ENCODE results near the gene CFAP161.
"Not testable (repeated sequence)": the region's sequence is repeated elsewhere in the genome, so short reads cannot be mapped to it uniquely, and the experiment has no call there.

Gene CFAP161

GRCh38 chr15:81107889-81108288 is 26.2 kb upstream of the CFAP161 start:
- no peak for DNase-seq (ENCODE audit: low read depth)

GRCh38 chr15:81108427-81108826 is 25.6 kb upstream of the CFAP161 start:
- DNase-seq (ENCODE audit: low read depth) = no peak

GRCh38 chr15:81111018-81111417 is 23.1 kb upstream of the CFAP161 start:
- no peak for DNase-seq (ENCODE audit: low read depth)

- no peak for DNase-seq (ENCODE audit: low read depth)
Measured at GRCh38 chr15:81111510-81112470, 22.3 kb upstream of the CFAP161 start.

- no peak for DNase-seq (ENCODE audit: low read depth)
Measured at GRCh38 chr15:81113204-81113657, 20.8 kb upstream of the CFAP161 start.

GRCh38 chr15:81113861-81114291 is 20.2 kb upstream of the CFAP161 start:
- no peak for DNase-seq (ENCODE audit: low read depth)

- no peak for DNase-seq (ENCODE audit: low read depth)
Measured at GRCh38 chr15:81115054-81115939, 18.8 kb upstream of the CFAP161 start.

- peak; percentile 48 for DNase-seq (ENCODE audit: low read depth)
Measured at GRCh38 chr15:81117136-81117535, 16.9 kb upstream of the CFAP161 start.

GRCh38 chr15:81117581-81117980 is 16.5 kb upstream of the CFAP161 start:
- DNase-seq (ENCODE audit: low read depth) = no peak

- no peak for DNase-seq (ENCODE audit: low read depth)
Measured at GRCh38 chr15:81118361-81118760, 15.7 kb upstream of the CFAP161 start.

GRCh38 chr15:81120069-81120468 is 14.0 kb upstream of the CFAP161 start:
- DNase-seq (ENCODE audit: low read depth) = no peak

- DNase-seq (ENCODE audit: low read depth) = no peak
Measured at GRCh38 chr15:81126892-81127291, 7.2 kb upstream of the CFAP161 start.

- not testable (repeated sequence) for DNase-seq (ENCODE audit: low read depth)
Measured at GRCh38 chr15:81141478-81141877, 7.4 kb downstream of the CFAP161 start.

- DNase-seq (ENCODE audit: low read depth) = peak; percentile 36
Measured at GRCh38 chr15:81146006-81146405, 11.9 kb downstream of the CFAP161 start.

- DNase-seq (ENCODE audit: low read depth) = no peak
Measured at GRCh38 chr15:81146466-81146865, 12.4 kb downstream of the CFAP161 start.

GRCh38 chr15:81151389-81151788 is 17.3 kb downstream of the CFAP161 start:
- DNase-seq (ENCODE audit: low read depth) = no peak

GRCh38 chr15:81152339-81152738 is 18.3 kb downstream of the CFAP161 start:
- no peak for DNase-seq (ENCODE audit: low read depth)

- DNase-seq (ENCODE audit: low read depth) = no peak
Measured at GRCh38 chr15:81152799-81153198, 18.7 kb downstream of the CFAP161 start.

- peak; percentile 52 for DNase-seq (ENCODE audit: low read depth)
Measured at GRCh38 chr15:81155375-81156218, 21.5 kb downstream of the CFAP161 start.

- DNase-seq (ENCODE audit: low read depth) = no peak
Measured at GRCh38 chr15:81156324-81156723, 22.3 kb downstream of the CFAP161 start.

GRCh38 chr15:81157195-81157938 is 23.3 kb downstream of the CFAP161 start:
- DNase-seq (ENCODE audit: low read depth) = no peak
